Omental fat pad (tissue), 4 donors: ENCODE data around the gene OSCP1. TPM values are rescaled to one million over a fixed set of nuclear protein-coding genes. Genes with fewer than 3 reads are reported as not detected.

Experiments
- ATAC-seq: fragments of 150-250 bp; one replicate; pipeline ENCODE4 v1.9.1; 2016; ENCODE audit warnings: mild to moderate bottlenecking, moderate library complexity; ENCODE audit not compliant: low FRiP score
- DNase-seq: peaks from one replicate; pipeline ENCODE4 v3.0.0-alpha.2; 2019; ENCODE audit warnings: low spot score
- total RNA-seq, 4 donors: library from RNA; depleted of rRNA; stranded (reverse); fragments of >200 nt; gene quantifications; one replicate each; pipeline ENCODE4 v1.1.0, GENCODE V29; 2016
- TF ChIP-seq, protein P1 (sequence below), 3 donors: fragments of 450-650 bp; IDR thresholded peaks; one replicate each; pipeline ENCODE4 v1.5.1; 2016 to 2017; ENCODE audit warnings: antibody characterized with exemption in 3 of 3, mild to moderate bottlenecking in 3 of 3, moderate library complexity in 2 of 3

Gene OSCP1
- total RNA-seq, 4 donors from 2014 or later = 5.0 to 7.2 (median 6.6) TPM

DNA sequence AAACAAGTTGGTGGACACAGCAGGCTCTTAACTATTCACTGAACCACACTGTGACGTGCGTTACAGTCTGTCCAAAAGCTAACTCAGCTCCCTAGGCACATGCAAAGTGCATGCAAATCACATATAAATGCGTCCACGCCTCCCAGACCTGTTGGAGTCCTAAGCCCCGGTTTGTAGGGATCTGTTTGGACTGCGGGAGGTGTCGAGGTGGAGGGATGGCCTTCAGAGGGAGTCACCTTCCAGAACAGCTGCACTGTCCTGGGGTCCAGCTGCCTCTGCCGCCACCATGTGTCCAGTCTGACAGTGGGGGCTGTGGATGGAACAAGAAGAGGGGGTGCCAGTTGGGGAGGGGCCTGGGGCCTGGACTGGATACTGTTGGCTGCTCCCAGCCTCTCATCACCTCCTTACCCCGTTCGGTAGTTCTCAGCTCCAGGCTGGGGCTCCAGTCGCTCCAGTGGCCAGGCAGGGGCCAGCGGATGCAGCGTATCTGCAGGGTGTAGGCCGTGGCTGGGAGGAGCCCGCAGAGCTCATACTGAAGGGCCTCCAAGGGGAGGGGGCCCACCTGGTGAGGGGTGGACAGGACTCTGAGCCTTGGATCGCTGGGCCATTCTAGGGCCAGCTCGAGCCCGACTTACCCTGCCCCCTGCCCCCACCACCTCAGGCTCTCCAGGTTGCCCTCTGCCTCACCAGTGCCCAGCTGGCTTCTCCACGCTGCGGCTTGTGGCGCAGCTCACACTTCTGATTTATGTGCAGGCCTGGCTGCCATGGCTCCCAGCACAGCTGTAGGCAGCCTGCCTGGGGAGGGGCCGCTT, 21.8 kb upstream of the OSCP1 start:
- no peak for DNase-seq
- ATAC-seq = no peak
- TF ChIP-seq, protein P1, sequence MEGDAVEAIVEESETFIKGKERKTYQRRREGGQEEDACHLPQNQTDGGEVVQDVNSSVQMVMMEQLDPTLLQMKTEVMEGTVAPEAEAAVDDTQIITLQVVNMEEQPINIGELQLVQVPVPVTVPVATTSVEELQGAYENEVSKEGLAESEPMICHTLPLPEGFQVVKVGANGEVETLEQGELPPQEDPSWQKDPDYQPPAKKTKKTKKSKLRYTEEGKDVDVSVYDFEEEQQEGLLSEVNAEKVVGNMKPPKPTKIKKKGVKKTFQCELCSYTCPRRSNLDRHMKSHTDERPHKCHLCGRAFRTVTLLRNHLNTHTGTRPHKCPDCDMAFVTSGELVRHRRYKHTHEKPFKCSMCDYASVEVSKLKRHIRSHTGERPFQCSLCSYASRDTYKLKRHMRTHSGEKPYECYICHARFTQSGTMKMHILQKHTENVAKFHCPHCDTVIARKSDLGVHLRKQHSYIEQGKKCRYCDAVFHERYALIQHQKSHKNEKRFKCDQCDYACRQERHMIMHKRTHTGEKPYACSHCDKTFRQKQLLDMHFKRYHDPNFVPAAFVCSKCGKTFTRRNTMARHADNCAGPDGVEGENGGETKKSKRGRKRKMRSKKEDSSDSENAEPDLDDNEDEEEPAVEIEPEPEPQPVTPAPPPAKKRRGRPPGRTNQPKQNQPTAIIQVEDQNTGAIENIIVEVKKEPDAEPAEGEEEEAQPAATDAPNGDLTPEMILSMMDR (IDR thresholded peaks at IDR 0.05) = no peak

DNA sequence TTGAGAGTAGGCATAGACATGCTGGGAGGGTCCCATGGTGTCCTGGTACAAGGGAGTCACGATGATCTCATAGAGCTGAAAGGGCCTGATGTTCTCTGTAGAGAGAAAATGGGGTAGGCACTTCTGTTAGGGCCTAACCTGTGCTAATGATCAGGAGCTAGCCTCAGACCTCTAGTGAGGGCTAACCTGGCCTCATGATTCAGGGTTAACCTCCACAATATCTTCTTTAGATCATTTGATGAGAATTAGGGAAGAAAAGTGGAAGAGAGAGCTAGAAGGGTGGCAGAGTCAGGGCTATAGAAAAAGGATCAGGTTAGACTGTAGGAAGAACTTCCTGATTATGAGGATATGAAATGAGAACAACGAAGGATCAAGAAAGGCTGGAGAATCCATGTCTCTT, 18.9 kb upstream of the OSCP1 start:
- DNase-seq (no peak), ATAC-seq (no peak)
- TF ChIP-seq, protein P1 (IDR thresholded peaks at IDR 0.05) = no peak

DNA sequence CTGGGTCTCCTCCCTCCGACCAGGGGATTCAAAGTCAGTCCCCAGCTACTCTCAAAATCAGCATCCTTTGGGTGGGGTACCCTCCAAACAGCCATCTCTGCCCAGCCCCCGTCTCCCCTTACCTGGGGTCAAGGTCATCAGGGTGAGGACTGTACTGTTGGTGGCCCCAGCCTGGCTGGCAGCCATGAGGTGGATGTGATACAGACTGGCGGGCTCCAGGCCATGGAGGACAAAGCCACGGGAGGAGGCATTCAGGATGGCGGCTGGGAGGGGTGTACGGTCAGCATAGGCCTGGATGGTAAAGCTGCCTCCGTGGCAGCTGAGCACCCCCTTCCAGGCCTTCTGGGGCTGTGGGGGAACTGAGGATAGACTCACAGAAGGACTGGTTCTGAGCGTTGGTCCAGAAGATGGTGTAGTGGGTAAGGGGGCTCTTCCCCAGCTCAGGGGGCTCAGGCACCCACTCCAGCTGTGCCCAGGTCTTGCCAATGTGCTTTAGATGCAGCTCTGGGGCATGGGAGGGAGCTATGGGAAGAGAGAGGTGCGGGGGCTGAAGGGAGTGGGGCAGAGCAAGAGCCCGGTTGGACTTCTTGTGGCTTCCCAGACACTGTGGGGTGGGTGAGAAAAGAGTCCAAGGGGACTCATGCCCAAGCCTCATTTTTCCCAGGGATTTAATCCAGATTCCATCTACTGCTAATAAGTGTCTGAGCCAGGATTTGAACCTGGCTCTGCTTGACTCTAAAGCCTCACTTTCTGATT, 17.6 kb upstream of the OSCP1 start:
- no peak for ATAC-seq
- TF ChIP-seq, protein P1 (IDR thresholded peaks at IDR 0.05) = no peak
- DNase-seq = no peak

DNA sequence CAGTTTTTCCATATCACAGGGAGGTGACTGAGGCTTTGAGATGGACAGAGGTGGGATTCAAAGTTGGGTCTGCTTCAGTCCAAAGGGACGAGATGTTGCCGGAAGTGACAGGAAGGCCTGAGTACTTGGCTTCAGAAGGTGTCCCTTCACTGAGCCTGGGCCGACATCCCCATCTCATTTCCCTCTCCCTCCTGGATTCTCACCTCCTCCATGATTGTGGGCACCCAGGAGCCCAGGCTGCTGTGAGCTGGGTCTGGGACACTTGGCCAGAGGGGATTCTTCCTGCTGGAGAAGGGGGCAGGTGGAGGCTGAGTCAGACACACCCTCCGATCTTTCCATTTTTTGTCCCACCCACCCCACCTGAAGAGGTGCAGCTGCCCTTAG, 16.8 kb upstream of the OSCP1 start:
- TF ChIP-seq, protein P1 (IDR thresholded peaks at IDR 0.05) = no peak
- ATAC-seq (no peak), DNase-seq (no peak)

DNA sequence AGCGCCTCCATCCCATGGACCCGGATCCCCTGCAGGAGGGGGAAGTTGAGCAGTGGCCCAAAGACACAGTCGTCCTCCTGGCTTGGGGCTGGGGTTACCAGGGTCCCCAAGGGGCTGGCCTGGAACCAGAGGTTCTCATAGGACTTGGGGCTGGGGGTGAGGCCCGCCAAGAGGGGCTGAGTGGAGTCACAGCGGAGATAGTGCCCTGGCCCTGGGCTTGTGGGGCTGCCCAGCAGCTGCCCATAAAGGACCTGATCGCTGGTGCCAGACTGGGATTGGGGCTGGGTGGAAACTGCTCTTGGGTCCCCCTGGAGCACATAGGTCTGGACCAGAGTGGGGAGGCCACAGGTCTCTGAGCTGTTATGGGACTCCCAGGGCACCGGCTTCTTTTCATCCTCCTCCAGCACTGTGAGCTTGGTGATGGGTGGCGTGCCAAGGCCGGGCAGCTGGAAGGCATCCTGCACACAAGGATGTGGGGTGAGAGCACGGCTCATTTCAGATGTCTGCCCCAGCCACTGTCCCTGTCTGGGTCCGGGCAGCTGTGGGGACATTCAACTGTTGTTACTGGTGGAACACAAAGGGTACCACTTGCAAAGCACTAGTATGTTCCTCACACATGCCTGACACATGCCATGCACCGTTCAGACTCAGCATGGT, 16.2 kb upstream of the OSCP1 start:
- no peak for DNase-seq
- no peak for ATAC-seq
- TF ChIP-seq, protein P1 (IDR thresholded peaks at IDR 0.05) = no peak

DNA sequence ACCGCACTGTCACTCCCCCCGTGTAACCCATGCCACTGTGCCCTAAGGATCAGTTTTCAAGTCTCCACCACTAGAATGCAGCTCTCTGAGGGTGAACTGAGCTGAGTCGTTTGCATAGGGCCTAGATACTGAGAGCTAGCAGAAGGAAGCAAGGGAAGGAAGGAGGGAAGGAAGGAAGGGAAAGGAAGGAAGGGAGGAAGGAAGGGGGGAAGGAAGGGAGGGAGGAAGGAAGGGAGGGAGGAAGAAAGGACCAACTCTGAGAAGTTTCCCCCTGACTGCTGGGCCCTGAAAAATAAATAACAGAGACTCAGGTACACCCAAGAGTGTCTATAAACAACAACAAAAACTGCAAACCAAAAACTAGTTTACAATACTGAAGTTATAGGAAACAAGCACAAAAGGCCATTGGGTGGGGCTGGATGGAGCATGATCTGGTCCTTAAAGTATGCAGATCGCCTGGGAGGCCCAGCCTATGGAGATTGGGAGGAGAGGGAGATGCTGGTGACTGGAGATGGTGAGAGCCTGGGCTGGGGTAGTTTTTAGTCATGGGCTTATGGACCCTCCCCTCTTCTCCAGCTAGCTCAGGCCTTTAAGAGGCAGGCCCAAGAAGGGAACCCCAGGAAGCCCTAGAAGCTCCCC, 15.6 kb upstream of the OSCP1 start:
- ATAC-seq (no peak), DNase-seq (no peak)
- TF ChIP-seq, protein P1 (IDR thresholded peaks at IDR 0.05) = no peak
